ENCODE measurements around the gene DSEL. TPM values are rescaled to one million over a fixed set of nuclear protein-coding genes. Genes with fewer than 3 reads are reported as not detected.

DSEL gene
- total RNA-seq, result 9.9 TPM

DNA sequence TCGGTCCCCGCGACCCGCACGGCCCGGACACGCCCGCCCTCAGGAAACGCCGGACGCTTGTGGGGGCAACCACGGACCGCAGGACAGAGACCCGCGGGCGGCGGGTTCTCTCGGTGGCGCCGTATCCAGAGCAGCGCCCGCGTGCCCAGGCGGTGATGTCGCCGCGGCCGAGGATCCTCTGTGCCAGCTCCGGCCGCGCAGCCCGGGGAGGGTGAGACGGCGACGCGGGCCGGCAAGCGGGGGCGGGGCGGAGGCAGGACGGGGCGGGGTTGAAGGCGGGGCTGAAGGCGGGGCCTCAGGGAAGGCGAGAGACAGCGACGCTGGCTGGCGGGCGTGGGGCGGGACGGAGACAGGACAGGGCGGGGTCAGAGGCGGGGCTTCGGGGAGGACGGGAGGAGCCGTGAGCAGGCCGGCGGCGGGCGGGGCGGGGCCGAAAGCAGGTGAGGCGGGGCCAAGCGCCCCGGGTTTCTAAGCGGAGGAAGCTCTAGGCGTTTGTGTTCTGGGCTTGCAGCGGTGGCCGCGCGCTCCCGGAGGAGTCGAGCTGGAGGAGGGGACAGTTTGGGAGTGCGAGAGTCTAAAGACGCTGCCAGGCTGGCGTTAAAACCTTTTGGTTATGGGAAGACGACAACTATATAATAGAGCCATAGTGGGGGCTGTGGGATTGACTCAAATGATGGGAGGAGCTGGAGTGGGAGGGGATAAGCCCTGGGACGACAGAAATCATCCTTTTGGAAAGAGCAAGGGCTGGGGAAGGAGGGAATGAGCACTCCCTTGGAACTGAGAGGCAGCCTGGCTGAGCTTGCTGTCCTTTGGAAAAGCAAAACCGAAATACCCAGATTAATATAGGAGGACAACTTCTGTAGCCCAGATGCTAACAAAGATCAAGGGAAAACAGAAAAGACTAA is at the start of gene DSEL:
Gene DSEL (minus strand): TSS at position 182 of the 905 bp plus-strand sequence. CDS start 2,112 bp downstream, outside the sequence.
- intact Hi-C loops (cut with DNase I), result no loop called here
- DNase-seq (ENCODE audit: low spot score) (peak; percentile 100), ATAC-seq (peak; percentile 97)

DNA sequence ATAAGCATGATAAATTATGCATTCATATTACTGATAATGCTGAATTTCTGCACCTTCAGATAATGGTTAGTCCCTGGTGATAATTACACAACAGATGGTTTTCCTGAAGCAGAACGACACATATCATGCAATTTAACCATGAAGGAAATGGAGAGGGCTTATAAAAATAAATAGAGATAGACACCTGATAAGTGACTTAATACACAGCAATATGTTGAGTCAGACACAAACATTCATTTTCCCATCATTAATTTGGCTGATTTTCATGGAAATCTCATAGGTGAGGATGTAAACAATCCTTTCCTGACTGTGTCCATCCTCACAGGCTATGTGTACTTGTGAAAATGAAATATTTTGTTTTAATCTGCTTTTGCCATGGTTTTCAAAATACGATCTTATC is 36.9 kb upstream of the DSEL start:
- DNase-seq (ENCODE audit: low spot score) (no peak), ATAC-seq (no peak)
- intact Hi-C loops (cut with DNase I), result no loop called here

DNA sequence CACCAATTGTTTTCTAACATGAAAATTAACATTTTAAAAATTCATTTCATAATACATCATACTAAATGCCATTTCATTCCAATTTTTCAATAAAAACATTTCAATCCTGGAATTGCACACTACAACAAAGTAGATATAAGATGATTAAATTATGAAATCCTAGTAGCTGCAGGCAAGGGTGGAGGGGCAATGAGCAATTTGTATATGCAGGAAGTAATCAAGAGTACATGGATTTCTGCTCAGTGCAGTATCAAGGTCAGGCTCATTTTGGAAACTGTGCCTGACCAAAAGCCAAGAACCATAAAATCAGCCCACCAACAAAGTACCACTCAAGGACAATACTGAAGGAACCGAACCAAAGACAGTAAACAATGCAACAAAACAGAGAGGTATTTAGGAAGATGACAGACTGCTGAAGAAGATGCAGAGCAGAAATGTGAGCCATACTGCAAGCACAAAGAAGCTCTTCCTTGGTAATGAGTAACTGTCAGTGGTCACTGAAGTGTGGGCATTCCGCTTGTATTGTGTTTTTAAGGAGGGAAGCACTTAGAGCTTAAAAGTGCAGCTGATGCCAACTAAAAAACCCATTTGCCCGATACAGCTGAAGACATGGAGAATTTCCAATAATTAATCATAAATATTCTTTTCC is 34.5 kb upstream of the DSEL start:
- ATAC-seq, result no peak
- DNase-seq (ENCODE audit: low spot score), result no peak
- intact Hi-C loops (cut with DNase I), result no loop called here

DNA sequence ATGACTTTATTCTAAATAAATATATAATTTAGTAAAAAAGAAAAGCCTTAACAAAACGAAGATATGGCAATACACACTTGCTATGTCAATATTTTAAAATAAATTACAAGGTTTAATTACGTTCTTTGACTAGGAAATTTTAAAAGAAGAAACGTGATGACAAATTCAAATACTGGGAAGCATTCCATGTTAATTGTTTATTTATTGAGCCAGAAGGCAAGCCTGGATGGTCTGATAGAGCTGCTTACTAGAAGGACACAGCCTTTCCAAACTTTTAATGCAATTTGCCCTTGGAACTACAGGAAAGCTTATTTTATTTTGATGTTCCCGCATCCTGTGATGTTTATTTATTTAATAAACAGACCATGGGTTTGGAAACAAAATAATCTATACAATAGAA is 33.4 kb upstream of the DSEL start:
- DNase-seq (ENCODE audit: low spot score), result no peak
- no peak for ATAC-seq
- intact Hi-C loops (cut with DNase I), result no loop called here

DNA sequence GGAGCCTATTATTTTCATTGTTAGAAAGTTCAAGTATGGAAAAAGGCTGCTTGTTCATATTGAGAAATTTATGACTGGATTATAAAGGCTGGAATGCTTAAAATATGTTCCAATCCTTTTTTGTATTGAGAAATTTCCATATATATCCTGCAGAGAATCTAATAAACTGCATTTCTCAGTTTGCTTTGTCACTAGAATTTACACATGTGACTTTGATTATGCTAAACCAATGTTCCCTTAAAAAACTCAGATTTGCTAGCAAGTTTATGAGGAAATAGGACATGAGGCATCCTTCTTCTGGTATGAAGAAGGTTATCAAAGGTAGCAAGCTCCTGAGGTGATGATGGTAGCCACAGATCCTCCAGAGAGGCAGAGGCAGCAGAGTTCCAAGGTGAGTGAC is 29.2 kb upstream of the DSEL start:
- DNase-seq (ENCODE audit: low spot score) (no peak), ATAC-seq (no peak)
- intact Hi-C loops (cut with DNase I), result no loop called here

DNA sequence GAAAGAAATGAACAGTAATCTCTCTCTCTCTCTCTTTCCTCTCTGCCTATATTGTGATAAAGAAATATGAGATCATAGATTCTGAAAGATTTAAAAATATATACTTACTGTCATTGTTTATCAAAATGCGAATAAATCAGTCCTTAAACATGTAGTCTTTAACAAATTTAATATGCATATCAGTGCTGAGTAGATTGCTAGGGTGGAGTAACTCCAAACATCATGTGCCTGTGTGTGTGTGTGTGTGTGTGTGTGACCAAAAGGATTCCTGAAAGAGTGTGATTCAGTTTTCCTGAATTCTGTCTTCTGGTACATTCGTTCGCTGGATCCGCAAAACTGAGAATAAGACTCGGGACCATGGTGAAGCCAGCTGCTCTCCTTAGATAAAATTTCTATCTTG is 24.0 kb upstream of the DSEL start:
- ATAC-seq, result no peak
- intact Hi-C loops (cut with DNase I), result no loop called here

DNA sequence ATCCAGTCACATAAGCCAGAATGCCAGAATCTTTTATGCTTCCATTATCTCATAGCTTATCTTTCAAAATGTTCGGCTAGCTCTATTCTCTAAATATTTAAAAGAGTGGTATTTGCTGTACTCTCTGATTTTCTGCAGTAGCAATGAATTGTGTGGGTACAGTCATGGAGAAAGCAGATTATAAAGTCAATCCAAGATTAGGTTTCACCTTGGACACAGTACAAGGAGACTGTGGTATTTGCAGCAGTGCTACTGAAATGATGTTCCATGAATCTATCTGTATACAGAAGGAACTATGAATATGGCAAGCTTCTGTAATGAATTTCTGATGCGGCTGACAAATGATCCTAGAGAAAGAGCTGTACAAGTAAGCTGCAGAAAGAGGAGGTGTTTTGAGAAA is 15.4 kb upstream of the DSEL start:
- ATAC-seq (no peak), DNase-seq (ENCODE audit: low spot score) (no peak)
- intact Hi-C loops (cut with DNase I), result no loop called here

More for the DNA sequence above, 24.0 kb upstream of the DSEL start:
- DNase-seq (ENCODE audit: low spot score), result no peak

DNA sequence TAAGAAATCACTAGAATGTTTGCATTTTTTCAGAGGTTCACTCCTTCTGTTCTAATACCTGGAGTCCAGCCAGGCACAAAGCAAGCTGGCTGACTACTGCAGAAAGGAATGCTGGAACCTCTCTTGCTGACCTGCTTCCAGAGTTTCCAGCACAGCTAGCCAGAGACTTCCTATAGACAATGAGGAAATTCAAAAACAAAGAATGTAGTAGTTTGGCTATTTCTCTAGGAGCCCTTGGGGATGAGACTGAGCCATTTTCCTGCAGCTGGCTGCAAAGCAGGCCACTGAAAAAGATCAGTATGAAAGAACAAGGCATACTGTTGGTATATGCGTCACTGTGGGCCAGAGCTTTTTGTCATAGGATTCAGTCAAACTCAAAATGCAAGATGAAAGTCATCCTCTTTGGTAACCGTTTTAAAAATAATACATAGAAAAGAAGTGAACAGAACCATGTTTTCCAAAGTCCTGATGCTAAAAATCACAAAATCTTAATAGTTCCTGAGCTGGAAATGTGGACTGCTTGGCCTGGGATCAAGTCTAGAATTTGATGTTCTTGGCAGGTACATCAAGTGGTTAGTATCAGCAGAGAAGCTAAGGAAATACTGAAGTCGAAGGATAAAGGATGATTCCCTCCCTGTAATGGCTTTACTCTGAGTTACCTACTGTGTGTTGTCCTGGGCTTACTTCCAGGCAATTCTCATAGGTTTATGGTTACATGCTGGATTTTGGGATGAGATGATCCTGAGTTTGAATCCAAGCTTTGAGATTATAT is 9.0 kb upstream of the DSEL start:
- intact Hi-C loops (cut with DNase I), result no loop called here
- DNase-seq (ENCODE audit: low spot score), result peak; percentile 69
- ATAC-seq, result peak; percentile 86

DNA sequence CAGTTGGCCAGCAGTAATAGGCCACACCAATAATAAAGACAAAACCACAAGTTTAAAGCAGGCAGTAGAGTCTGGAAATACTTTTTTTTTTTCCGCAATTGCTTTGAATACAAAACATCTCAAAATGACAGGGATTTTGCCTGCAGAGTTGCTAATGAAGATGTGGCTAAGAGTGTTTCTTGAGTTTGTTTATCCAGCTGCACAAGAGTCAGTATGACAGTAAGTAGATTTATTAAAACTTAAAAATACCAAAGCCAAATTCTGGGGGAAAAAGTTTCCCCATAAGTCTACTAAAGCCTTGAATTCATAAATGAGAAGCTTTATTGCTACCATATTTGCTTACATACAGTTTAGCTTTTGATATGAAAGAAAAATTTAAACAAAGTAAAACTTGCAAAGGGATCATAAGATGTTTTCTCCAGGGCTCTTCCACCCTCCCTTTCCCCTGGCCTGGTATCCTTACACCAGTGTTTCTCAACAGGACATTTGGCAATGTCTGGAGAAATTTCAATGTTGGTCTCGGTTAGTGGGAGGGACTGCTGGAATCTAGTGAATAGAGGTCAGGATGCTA is 3.9 kb upstream of the DSEL start:
- intact Hi-C loops (cut with DNase I), result no loop called here
- DNase-seq (ENCODE audit: low spot score), result no peak
- ATAC-seq, result peak; percentile 71

DNA sequence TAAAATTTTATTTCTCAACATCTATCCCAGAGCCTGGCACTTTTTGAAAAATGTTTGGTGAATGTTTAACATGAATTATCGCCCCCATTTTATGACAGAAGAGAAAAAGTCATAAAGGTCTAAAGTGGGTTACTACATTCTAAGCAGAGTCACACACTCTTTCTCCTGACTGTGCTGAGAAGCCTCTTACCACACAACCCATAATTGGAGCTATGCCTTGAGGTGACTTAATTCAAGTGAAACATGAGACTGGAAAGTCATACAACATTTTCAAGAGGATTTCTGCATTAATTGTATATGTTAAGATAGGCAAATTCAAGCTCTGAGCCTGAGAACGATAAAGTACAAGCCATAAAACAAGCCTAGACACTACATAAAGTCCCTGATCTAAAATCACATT is 3.1 kb upstream of the DSEL start:
- DNase-seq (ENCODE audit: low spot score) (no peak), ATAC-seq (no peak)
- intact Hi-C loops (cut with DNase I), result no loop called here

DNA sequence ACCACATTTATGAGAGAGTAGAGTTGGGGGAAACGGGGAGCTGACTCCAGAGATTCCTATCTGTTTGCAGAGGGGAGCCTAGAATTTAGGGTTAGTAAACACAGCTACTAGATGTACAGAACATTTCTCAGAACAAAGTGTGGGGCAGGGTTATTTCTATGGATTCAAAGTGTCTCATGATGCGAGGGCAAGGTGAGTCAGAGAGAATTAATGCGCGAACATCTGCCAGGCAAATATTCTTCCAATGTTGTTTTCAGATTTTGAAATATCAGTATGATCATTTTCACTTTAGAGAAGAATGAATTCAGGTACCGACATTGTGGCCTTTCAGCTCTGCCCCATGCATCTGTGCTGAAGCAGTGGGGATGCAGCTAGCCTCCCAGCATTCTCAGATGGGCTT is 2.0 kb upstream of the DSEL start:
- ATAC-seq (no peak), DNase-seq (ENCODE audit: low spot score) (no peak)
- intact Hi-C loops (cut with DNase I), result no loop called here

DNA sequence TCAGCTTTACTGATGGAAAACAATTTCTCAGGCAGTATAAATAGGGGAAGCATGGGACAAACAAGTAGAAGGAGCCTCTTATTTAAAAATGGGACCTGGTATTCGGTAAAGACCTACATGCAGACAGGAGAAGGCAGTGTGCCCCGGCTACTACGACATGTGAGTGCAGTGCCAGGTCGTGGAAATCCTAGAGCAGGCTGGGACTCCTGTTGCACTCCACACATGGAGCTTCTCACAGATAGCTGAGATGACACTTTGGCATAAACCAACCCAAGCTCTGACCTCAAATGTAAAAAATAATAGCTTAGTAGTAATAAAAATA is 885 bp upstream of the DSEL start:
- peak; percentile 56 for DNase-seq (ENCODE audit: low spot score)
- intact Hi-C loops (cut with DNase I), result no loop called here
- no peak for ATAC-seq

DNA sequence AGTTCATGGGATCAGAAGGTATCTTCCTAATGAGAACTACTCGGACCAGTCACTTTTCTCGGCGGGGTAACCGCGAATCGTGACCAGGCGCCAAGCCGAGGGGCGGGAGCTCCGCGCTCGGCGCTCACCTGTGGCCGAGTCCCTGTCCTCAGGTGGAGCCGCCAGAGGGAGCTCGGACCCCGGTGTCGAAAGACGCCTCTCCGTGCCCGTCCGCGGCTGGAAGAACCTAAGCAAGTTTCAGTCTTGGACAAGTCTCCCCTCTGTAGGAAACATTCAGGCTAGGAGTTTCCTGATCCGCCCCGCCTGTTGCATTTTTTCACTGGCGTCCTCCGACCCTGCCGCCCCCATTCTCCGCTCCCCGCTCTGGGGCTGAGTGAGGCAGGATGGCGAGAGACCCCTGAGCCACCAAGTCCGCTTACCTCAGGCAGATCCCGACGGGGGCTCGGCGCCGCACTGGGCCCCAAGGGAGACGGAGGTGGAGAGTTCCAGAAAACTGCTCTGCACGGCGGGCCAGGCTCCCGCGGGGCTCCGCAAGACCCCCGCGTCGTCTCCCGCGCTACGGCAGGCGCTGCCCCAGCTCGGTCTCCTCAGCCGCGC is 480 bp downstream of the DSEL start:
- intact Hi-C loops (cut with DNase I), result no loop called here

DNA sequence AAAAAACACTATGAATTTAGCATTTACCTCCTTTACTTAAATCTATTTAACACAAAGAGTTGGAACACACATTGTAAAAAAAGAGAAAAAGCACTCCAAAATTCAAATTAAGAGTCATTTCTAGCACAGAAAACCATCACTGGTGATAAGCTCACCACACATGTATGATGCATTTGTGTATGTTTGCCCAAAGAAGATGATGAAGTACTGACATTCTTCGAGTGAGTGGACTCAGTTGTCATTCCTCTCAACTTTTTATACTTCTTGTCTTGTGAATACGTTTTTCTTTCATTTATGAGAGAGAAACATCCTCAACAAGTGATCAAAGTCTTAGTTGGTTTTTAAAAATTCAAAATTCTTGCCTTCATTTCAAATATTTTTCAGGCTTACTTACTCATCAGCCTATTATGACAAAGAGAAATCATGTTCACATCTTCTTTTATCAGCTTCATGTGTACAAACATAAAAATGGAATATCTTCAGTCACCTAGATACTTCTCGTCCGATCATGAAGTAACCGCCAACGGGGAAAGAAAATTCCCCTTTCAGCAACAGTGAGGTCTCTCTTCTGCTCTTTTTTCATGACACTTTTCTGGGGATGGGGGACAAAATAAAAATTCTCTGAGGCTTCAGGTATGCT is 1.5 kb downstream of the DSEL start:
- no peak for ATAC-seq
- DNase-seq (ENCODE audit: low spot score), result no peak
- intact Hi-C loops (cut with DNase I), result no loop called here

More for the DNA sequence above, 480 bp downstream of the DSEL start:
- DNase-seq (ENCODE audit: low spot score) (peak; percentile 93), ATAC-seq (peak; percentile 72)

DNA sequence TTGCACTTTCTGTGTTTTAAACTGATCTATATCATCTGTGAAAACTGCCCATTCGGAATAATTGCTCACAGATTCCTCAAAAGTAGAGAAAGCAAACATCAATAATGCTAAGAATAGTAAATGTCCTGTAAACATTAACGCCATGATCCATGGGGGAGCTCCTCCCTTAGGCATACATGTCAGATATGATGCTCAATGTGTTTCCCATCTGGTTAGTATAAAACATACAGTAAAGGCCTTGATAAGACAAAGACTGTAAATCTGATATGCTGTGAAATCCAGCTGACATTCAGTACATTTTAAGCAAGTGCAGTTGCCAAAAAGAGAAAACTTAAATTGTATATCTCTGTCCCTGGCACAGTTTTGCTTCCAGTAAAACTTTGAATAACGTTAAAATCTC is 2.1 kb downstream of the DSEL start:
- no peak for DNase-seq (ENCODE audit: low spot score)
- ATAC-seq, result no peak
- intact Hi-C loops (cut with DNase I), result no loop called here

DNA sequence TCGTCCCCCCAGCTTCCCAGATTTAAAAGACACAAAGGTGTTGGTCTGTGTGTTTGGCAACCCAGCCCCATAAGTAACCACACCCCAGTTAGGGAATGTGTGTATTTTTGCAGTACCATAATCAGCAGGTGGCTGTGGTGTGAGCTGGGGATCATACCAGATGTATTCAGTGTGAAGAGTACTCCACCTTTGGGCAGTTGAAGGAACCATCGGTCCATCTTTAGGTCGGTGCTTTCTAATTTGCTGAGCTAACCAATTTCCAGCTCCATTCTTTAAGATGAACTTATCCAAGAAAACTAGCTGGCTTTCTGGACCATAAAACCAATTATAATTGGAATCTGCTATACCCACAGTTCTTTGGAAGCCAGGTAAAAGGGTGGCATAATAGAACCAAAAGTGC is 3.2 kb downstream of the DSEL start:
- ATAC-seq, result no peak
- no peak for DNase-seq (ENCODE audit: low spot score)
- intact Hi-C loops (cut with DNase I), result no loop called here

DNA sequence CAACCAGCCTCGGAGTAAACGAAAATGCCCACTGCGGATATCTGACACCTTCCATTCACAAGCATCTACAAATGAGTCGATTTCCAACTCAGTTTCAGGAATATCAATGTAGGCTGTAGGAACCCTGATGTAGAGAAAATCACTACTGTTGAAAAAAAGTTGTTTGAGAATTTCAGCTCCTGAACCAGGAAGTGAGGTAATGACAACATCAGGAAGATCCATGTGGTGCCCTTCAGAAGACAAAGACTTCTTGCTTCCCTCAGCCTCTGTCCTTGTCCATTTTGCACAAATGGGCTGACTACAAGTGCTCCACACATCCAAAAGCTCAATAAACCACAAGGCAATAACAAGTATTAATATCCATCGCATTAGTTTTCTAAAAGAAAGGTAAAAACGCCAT is 4.7 kb downstream of the DSEL start:
- intact Hi-C loops (cut with DNase I), result no loop called here
- ATAC-seq (no peak), DNase-seq (ENCODE audit: low spot score) (no peak)

DNA sequence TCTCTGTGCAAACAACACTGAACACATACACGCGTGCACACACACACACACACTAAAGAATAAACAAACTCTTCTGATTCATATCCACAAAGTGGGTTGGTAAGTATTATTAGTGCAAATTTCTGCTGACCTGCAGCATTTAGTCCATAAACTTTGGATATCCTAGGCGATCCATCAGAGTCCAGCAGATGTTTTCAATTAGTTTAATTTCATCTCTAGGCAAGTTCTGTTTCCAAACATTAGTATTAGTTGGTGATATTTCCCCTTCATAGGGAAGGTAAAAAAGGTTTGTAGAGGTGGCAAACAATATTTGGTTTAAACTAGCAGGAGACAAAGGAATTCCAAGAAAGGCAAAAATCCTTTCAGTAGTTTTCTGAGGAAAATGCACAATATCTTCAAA is 5.7 kb downstream of the DSEL start:
- intact Hi-C loops (cut with DNase I), result no loop called here
- DNase-seq (ENCODE audit: low spot score) (no peak), ATAC-seq (no peak)

All from sciatic nerve (tissue), 2 donors.